GM19468 (cell line): ENCODE results near the gene TXNRD2.

Experiments used
- ATAC-seq: cut with Tn5 transposase; IDR thresholded peaks from one replicate; pipeline ENCODE4 v1.9.1; 2021; ENCODE audit warnings: mild to moderate bottlenecking, moderate library complexity, moderate number of reproducible peaks; ENCODE audit not compliant: unreplicated experiment; ENCODE audit errors: extremely low read depth

The TXNRD2 gene

GRCh38 chr22:19880786-19881569 lies 60.6 kb downstream of the TXNRD2 start:
- no peak for ATAC-seq

DNA sequence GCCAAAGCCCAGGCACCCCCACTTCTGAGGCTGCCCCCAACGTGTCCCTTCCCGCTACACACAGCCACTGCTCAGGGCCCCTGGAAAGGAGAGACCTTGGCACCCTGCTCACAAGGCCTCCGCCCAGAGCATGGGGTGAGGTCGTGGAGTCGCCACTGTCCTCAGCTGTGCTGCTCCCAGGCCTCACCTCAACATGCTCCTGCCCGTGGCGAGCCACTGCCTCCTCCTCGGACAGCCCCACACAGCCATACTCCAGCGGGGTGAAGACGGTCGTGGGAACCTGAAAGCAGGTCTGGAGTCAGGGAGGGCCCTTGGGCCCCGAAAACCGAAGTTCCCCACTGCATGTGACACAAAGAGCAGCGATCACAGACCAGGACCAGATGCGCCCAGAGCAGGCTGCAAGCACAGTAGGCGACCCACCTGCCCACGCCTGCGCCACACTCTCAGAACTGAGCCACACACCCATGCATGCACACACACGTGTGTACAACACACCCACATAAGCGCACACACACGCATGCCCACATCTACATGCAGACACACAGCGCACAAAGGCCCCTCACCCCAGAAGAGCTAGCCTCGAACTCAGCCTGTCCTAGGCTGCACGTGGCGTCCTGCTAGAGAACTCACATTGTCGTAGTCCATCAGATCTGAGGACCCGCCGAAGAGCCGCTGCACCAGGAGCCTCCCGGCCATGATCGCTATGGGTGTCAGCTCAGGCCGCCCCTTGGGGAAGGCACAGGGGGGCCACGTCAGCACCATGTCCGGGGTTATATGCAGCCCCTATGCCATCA lies 61.4 kb downstream of the TXNRD2 start:
- ATAC-seq, result no peak

DNA sequence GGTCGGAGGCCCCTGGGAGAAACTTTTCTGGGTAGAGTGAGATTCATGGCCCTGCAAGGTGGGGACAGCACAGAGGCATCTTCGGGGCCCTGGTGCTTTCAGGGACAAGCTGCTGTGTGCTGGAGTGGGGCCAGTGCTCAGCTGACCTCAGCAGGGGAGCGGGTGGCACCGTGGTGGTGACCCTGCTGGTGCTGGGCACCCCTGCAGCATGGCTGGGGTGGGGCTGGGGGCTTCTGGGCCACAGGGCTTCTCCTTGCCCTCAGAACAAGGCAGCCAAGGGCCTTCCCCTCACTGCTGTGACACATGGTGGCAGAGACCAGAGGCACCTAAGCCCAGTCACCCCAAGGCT lies 62.0 kb downstream of the TXNRD2 start:
- no peak for ATAC-seq

DNA sequence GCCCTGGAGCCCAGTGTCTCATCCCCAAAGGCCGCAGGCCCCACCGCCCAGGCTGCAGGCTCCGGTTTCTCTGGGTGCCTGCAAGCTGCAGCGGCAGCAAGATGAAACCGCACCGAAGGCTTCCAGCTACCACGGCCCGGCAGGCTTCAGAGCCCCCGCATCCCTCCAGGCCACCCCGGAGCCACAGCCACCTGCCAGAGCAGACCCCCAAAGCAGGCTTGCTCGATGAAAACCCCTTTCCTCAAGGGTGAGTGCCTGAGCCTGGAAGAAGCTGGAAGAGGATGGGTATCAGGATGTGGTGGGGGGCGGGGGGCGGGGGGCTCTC lies 62.4 kb downstream of the TXNRD2 start:
- no peak for ATAC-seq

DNA sequence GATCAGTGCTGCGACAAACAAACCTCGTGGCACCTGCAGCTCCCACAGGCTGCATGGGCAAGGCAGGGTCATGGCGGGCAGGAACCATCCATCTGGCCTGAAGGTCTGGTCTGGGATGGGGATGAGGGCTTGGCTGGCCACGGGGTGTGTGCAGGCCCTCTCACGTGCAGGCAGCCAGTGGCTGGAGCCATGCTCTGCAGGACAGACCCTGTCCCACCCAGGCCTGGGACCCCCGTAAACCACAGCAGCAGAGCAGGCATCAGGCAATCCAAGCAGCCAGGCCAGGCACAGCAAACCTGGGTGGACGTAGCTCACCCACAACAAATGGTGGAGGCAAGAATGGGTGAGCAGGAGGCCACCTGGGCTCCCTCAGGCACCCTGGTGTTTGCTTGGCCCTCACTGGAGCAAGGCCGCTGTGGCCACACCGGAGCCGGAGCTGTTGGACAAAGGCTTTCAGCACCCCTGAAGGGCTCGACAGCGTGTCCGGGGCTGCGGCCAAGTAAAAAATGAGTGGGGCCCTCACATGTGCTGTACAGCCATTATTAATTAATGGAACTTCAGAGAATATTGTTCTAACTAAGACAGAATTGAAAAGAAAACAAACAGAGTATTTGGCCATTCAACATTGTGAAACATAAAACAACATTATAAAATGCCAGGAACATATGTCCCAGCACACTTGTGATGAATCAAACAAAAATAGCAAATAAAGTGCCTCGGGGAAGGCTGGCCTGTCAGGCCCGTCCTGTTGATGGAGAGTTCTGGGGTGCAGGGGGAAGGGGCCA lies 63.0 kb downstream of the TXNRD2 start:
- ATAC-seq, result no peak

DNA sequence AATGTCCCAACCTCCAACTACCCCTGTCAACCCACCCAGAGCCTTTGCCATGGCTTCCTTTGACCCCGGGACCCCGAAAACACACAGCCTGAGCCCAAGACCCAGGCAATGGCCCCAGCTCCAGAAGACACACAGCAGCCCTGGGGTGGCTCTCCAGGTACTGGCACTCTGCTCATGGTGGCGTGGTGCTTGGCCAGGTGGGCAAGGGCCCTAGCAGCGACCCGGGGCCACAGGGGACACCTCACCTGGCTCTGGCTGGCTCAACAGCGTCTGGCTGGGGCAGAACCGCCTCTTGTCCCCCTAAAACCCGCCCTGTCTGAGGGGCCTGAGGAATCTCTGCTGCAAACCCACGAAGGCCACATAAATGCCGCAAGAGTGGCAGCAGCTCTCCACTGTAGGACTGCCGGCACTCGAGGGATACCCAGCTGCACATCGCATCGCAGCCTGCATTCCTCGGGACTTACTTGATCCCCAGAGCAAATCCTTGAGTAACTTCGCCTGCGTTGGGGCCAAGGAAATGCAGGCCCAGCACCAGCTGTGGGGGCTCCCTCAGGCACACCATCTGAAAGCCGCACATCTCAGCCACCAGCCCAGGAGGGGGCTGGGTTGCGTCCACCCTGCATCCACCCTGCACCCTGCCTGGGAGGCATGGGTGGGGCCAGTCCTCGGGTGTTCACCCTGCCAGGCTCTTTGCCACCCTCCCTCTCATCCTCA lies 63.8 kb downstream of the TXNRD2 start:
- no peak for ATAC-seq

DNA sequence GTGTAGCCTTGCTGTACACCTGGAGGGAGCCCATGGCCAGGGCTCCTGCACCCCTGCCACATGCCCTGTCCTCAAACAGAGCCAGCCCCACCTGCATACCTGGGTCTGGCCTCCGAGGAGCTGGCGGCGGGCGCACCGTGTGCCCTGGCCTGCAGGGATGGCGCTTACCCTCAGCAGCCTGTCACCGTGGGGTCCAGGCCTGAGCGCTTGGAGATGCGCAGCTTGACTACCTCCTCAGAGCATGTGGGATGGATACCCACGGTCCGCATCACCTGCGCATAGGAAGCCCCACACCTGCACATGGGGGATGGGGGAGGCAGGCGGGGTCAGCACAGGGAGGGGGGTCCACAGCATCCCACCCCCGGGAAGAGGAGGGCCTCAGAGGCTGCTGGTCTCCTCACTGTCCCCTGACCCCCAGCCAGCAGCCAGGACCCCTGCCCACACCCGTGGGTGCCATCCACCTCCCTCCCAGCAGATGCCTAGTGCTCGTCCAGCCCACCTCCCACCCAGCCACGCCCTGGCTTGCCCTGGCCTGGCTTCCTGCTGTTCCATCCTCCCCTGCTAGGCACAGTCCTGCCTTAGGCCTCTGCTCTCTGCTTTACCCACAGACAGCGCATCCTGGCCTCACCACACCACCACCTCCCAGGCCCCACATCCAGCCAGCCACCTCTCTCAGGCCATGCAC lies 64.5 kb downstream of the TXNRD2 start:
- no peak for ATAC-seq

GRCh38 chr22:19876314-19876940 lies 65.2 kb downstream of the TXNRD2 start:
- ATAC-seq, result no peak

DNA sequence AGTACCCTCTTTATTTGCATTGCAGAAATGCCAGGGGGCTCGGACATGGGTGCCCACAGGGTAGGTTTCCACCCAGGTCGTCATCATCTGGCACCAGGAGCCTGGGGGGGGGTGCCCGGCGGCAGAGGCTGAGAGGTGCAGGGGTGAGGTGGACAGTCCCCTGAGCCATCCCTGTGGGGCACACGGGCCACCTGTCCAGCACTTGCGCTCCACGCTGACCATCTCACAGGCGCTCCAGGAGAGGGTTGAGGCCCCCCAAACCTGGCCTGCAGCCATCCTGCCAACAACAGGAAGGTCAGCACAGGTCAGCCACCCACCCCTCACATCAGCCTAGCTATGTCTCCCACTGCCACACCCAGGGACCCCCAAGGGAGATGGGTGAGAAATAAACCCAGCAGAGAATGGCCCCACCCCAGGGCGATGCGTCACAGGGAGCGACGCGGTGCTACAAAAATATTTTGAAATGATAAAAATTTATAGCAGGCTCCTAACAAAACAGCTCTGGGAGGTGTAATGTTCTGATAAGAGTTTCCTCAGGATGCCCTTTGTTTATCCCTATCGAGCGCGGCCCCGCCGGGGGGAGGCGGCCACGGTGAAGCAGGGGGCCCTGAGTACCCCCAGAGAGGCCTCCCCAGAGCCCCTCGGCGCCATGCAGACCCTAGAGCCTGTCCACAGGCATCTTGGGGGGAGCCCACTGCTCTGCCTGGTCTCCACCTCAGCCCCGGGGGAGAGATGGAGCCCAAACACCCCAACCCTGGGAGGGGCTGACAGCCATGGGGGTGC lies 65.9 kb downstream of the TXNRD2 start:
- no peak for ATAC-seq

DNA sequence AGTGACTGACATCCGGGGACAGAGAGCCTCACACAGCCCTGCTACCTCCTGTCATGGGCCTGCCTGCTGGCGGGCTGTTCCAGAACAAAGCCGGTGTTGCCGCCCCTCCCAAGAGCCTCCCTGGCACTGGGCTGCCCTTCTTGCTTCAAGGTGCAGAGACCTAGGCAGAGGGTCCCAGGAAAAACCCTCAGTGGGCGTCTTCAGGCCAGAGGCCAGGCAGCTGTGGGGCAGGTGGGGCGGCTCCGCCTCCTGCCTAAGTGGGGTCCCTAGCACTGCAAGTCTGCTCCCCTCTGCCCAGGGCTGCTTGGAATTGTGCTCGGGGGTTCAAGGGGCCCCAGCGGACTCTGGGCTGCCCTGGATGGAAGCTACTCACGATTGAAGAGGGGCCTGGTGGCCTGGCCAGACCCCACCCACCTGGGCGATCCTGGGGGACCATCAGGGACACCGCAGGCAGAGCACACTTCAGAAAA lies 66.5 kb downstream of the TXNRD2 start:
- ATAC-seq, result no peak

- no peak for ATAC-seq
Measured at GRCh38 chr22:19874307-19875060, 67.1 kb downstream of the TXNRD2 start.

DNA sequence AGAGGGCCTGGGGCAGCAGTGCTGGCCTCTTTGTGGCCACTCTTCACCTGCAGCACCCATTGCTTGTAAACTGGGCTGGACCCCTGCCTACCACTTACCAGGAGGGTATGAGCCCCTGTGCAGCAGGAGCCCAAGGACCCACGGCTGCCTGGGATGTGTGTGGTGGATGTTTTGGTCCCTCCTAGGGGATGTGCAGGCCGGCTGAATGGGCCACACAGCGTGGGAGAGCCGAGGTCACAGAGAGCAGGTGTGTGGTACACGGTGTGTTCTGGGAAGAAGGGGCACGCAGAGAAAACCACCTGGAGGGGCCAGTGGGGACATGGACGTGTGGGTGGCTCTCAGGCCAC lies 67.7 kb downstream of the TXNRD2 start:
- ATAC-seq, result no peak

GRCh38 chr22:19873138-19873959 lies 68.3 kb downstream of the TXNRD2 start:
- no peak for ATAC-seq

DNA sequence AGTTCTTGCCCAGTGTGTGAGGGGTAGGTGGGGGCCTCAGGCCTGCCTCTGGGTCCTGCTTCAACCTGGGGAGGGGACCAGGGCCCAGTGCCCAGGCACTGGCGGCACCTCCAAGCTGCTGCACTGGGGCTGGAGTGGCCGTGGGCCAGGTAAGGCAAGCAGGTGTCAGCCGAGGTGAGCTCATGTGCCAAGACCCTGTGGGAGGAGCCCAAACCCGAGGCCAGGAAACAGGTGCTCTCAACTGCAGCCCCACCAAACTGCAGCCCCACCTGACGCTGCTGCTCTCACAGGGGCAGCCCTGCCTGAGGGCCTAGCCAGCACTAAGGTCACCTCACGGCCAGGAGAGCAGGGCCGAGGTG lies 68.9 kb downstream of the TXNRD2 start:
- no peak for ATAC-seq

- no peak for ATAC-seq
Measured at GRCh38 chr22:19871845-19872778, 69.5 kb downstream of the TXNRD2 start.
